OCI-LY1 (cell line): ENCODE results near the gene LRP1.

Source experiments
- H2AFZ ChIP-seq: fragments of 200-600 bp; sonication (generic), shearing (Covaris generic); 2 replicates; pipeline ENCODE4 v1.6.0; 2014; ENCODE audit warnings: antibody characterized with exemption, mild to moderate bottlenecking, low read length
- H3F3A ChIP-seq: fragments of 200-600 bp; sonication (generic), shearing (Covaris generic); 2 replicates; pipeline ENCODE4 v1.6.0; 2014; ENCODE audit warnings: mild to moderate bottlenecking, antibody characterized with exemption, low read length, moderate library complexity; ENCODE audit not compliant: insufficient read depth
- H3K27ac ChIP-seq: fragments of 200-600 bp; sonication (generic); 2 replicates; pipeline ENCODE4 v1.5.1; 2014; ENCODE audit warnings: low read length, mixed run types, mild to moderate bottlenecking, low read depth; ENCODE audit not compliant: poor library complexity, severe bottlenecking
- H3K27me3 ChIP-seq: fragments of 200-600 bp; sonication (generic); 2 replicates; pipeline ENCODE4 v1.6.0; 2014; ENCODE audit warnings: antibody characterized with exemption, mild to moderate bottlenecking, low read length, moderate library complexity; ENCODE audit not compliant: insufficient read depth
- H3K36me3 ChIP-seq: fragments of 200-600 bp; sonication (generic); 2 replicates; pipeline ENCODE4 v1.6.1; 2014; ENCODE audit warnings: mild to moderate bottlenecking, antibody characterized with exemption, low read length, moderate library complexity, mixed read lengths; ENCODE audit not compliant: insufficient read depth
- H3K4me1 ChIP-seq: fragments of 200-600 bp; sonication (generic); 2 replicates; pipeline ENCODE4 v1.5.1; 2014; ENCODE audit warnings: mild to moderate bottlenecking, low read length, moderate library complexity; ENCODE audit not compliant: insufficient read depth, severe bottlenecking
- H3K4me2 ChIP-seq: fragments of 200-600 bp; sonication (generic), shearing (Covaris generic); 2 replicates; pipeline ENCODE4 v1.6.1; 2014; ENCODE audit warnings: low read length
- H3K4me3 ChIP-seq: fragments of 200-600 bp; sonication (generic); 2 replicates; pipeline ENCODE4 v1.5.1; 2014; ENCODE audit warnings: low read length, low read depth, mild to moderate bottlenecking, mixed read lengths; ENCODE audit not compliant: poor library complexity, severe bottlenecking
- H3K79me2 ChIP-seq: fragments of 200-600 bp; shearing (Covaris generic); 2 replicates; pipeline ENCODE4 v1.6.1; 2016; ENCODE audit warnings: mixed run types, low read length, mixed read lengths; ENCODE audit not compliant: insufficient read depth
- H3K9ac ChIP-seq: fragments of 200-600 bp; sonication (generic), shearing (Covaris generic); 2 replicates; pipeline ENCODE4 v1.6.1; 2014; ENCODE audit warnings: mild to moderate bottlenecking, low read length, mixed read lengths
- H3K9me2 ChIP-seq: fragments of 200-600 bp; sonication (generic), shearing (Covaris generic); 2 replicates; pipeline ENCODE4 v1.6.1; 2014; ENCODE audit warnings: low read depth, mild to moderate bottlenecking, low read length, mixed read lengths
- H3K9me3 ChIP-seq: fragments of 200-600 bp; shearing (Covaris generic); 2 replicates; pipeline ENCODE4 v1.6.1; 2014; ENCODE audit warnings: low read length, mixed read lengths
- H4K20me1 ChIP-seq: fragments of 200-600 bp; sonication (generic), shearing (Covaris generic); 2 replicates; pipeline ENCODE4 v1.6.0; 2016; ENCODE audit warnings: mild to moderate bottlenecking, low read length; ENCODE audit not compliant: insufficient read depth
- CTCF ChIP-seq: fragments of 200-600 bp; sonication (generic), shearing (Covaris generic); IDR thresholded peaks from 2 replicates; pipeline ENCODE4 v1.5.1; 2017; ENCODE audit warnings: mild to moderate bottlenecking, antibody characterized with exemption, low read length, moderate library complexity, mixed read lengths
- EZH2 ChIP-seq: fragments of 200-600 bp; sonication (generic), shearing (Covaris generic); IDR thresholded peaks from 2 replicates; pipeline ENCODE4 v1.8.0; 2017; ENCODE audit warnings: borderline replicate concordance, mixed run types, mild to moderate bottlenecking, antibody characterized with exemption, low read length, moderate library complexity, mixed read lengths

LRP1 gene

GRCh38 chr12:57250541-57250940, 122.3 kb downstream of the LRP1 start:
- Histone ChIP-seq H3F3A (no peaks in the 10 kb centered on the region), H3K4me3 (no peak overlapping the region), H3K79me2 (no peaks in the 10 kb centered on the region), H3K27me3 (no peaks in the 10 kb centered on the region), H2AFZ (no peak overlapping the region), H3K9me2 (no peaks in the 10 kb centered on the region), H4K20me1 (no peaks in the 10 kb centered on the region), H3K36me3 (peaks cover 5% of the 10 kb centered on the region; the same call in 1 of the 2 replicates), H3K4me1 (peaks cover 6% of the 10 kb centered on the region), H3K27ac (no peak overlapping the region), H3K9ac (no peak overlapping the region), H3K9me3 (no peaks in the 10 kb centered on the region), H3K4me2 (no peak overlapping the region)
- TF ChIP-seq CTCF (no peak), EZH2 (no peak)

- Histone ChIP-seq H3K4me1 (peaks cover 6% of the 10 kb centered on the region), H3K4me3 (no peak within 1 kb of the TSS), H3K4me2 (no peak within 1 kb of the TSS), H3K9me2 (no peaks in the 10 kb centered on the region), H2AFZ (no peak within 1 kb of the TSS), H4K20me1 (no peaks in the 10 kb centered on the region), H3K27ac (no peak within 1 kb of the TSS), H3K36me3 (peaks cover 8% of the 10 kb centered on the region; the same call in 1 of the 2 replicates), H3F3A (no peaks in the 10 kb centered on the region), H3K9me3 (no peaks in the 10 kb centered on the region), H3K27me3 (no peaks in the 10 kb centered on the region), H3K79me2 (no peaks in the 10 kb centered on the region), H3K9ac (no peak within 1 kb of the TSS)
- TF ChIP-seq CTCF (no peak), EZH2 (no peak)
Observed at GRCh38 chr12:57250956-57251355, 122.7 kb downstream of the LRP1 start, which contains the start of gene STAC3. Gene STAC3 (minus strand): TSS chr12:57251187. CDS start chr12:57249636, 1,551 bp downstream.

- no peak overlapping the region for H3K4me3 ChIP-seq
- H3K27me3 ChIP-seq, result no peaks in the 10 kb centered on the region
- H3K4me2 ChIP-seq, result no peak overlapping the region
- no peaks in the 10 kb centered on the region for H3K9me3 ChIP-seq
- H3K27ac ChIP-seq, result no peak overlapping the region
- no peak overlapping the region for H3K9ac ChIP-seq
- H3K4me1 ChIP-seq, result no peaks in the 10 kb centered on the region
- H3K9me2 ChIP-seq, result no peaks in the 10 kb centered on the region
- H2AFZ ChIP-seq, result no peak overlapping the region
- H3K36me3 ChIP-seq, result peaks cover 39% of the 10 kb centered on the region
- no peaks in the 10 kb centered on the region for H3K79me2 ChIP-seq
- H3F3A ChIP-seq, result no peaks in the 10 kb centered on the region
- H4K20me1 ChIP-seq, result no peaks in the 10 kb centered on the region
- no peak for TF ChIP-seq CTCF
- TF ChIP-seq EZH2, result no peak
Observed at GRCh38 chr12:57254506-57255280, 126.4 kb downstream of the LRP1 start.
